H1 (cell line): ENCODE measurements around the gene CSNK1G2. TPM values are rescaled to one million over a fixed set of nuclear protein-coding genes. Genes with fewer than 3 reads are reported as not detected.

Source experiments
- MAX ChIP-seq: IDR thresholded peaks from 2 replicates; pipeline ENCODE4 v1.6.1; 2012; ENCODE audit warnings: inconsistent platforms
- polyA plus RNA-seq, 7 experiments: library from polyadenylated mRNA; depleted of rRNA in 3 of 7; stranded (reverse) in 5 of 7; unstranded in 2 of 7; fragments of >200 nt in 5 of 7; fragments of 200-250 nt in 2 of 7; gene quantifications; 1 replicate in 5 of 7; 2 replicates in 1 of 7; 4 replicates in 1 of 7; pipeline versions ENCODE4 v1.2.1 to v1.2.3, GENCODE V29; 2011 to 2013; ENCODE audit warnings: missing spikeins in 2 of 7, mixed read lengths in 2 of 7
- total RNA-seq: library from RNA; stranded (reverse); fragmentation: NEBNext Ultra II Directional; extraction: Animal tissue kit (Norgen Biotek cat#: 25700); gene quantifications from 2 replicates; pipeline ENCODE4 v1.2.1, GENCODE V29; 2021

The CSNK1G2 gene
- total and polyA plus RNA-seq, 2 of the 8 experiments (the other 6 are each of a cell fraction or from before 2014, with no cell fraction given) = 99.5 to 130 TPM

- no peak for TF ChIP-seq MAX
These were observed 38.0 kb upstream of the CSNK1G2 start (continued) for GRCh38 chr19:1902923-1903322.
